ENCODE data around the gene RPL38.

Gene RPL38

GRCh38 chr17:74223901-74224300 lies 20.4 kb downstream of the RPL38 start:
- no peaks in the 10 kb centered on the region for H3K9me2 ChIP-seq (replicated peaks; ENCODE audit: insufficient read depth, low read length)
- no peaks in the 10 kb centered on the region for H4K20me1 ChIP-seq (ENCODE audit: low read depth, low read length)
- no peaks in the 10 kb centered on the region for H3K9me3 ChIP-seq (ENCODE audit: insufficient read depth, low read length)
- H2AFZ ChIP-seq (ENCODE audit: low read depth, low read length, severe bottlenecking), result no peak overlapping the region
- TF ChIP-seq, protein P1, sequence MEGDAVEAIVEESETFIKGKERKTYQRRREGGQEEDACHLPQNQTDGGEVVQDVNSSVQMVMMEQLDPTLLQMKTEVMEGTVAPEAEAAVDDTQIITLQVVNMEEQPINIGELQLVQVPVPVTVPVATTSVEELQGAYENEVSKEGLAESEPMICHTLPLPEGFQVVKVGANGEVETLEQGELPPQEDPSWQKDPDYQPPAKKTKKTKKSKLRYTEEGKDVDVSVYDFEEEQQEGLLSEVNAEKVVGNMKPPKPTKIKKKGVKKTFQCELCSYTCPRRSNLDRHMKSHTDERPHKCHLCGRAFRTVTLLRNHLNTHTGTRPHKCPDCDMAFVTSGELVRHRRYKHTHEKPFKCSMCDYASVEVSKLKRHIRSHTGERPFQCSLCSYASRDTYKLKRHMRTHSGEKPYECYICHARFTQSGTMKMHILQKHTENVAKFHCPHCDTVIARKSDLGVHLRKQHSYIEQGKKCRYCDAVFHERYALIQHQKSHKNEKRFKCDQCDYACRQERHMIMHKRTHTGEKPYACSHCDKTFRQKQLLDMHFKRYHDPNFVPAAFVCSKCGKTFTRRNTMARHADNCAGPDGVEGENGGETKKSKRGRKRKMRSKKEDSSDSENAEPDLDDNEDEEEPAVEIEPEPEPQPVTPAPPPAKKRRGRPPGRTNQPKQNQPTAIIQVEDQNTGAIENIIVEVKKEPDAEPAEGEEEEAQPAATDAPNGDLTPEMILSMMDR (IDR thresholded peaks at IDR 0.05; ENCODE audit: insufficient read depth, low read length, poor library complexity, severe bottlenecking), result no peak
- no peak for TF ChIP-seq EZH2phosphoT487 (conservative IDR thresholded peaks at IDR 0.05; ENCODE audit: low read length)
- no peak overlapping the region for H3K4me3 ChIP-seq (ENCODE audit: insufficient read depth, low read length, poor library complexity, severe bottlenecking)
- H3F3A ChIP-seq (ENCODE audit: insufficient read depth), result no peaks in the 10 kb centered on the region
- H3K79me2 ChIP-seq (ENCODE audit: insufficient read depth, low read length), result no peaks in the 10 kb centered on the region
- H3K27me3 ChIP-seq (ENCODE audit: low read length), result no peaks in the 10 kb centered on the region
- H3K9ac ChIP-seq (ENCODE audit: low read length), result no peak overlapping the region
- H3K4me2 ChIP-seq (ENCODE audit: low read depth, low read length, poor library complexity, severe bottlenecking), result no peak overlapping the region
- no peaks in the 10 kb centered on the region for H3K36me3 ChIP-seq (ENCODE audit: low read length)
- H3K27ac ChIP-seq (ENCODE audit: low read depth, low read length), result no peak overlapping the region

DNA sequence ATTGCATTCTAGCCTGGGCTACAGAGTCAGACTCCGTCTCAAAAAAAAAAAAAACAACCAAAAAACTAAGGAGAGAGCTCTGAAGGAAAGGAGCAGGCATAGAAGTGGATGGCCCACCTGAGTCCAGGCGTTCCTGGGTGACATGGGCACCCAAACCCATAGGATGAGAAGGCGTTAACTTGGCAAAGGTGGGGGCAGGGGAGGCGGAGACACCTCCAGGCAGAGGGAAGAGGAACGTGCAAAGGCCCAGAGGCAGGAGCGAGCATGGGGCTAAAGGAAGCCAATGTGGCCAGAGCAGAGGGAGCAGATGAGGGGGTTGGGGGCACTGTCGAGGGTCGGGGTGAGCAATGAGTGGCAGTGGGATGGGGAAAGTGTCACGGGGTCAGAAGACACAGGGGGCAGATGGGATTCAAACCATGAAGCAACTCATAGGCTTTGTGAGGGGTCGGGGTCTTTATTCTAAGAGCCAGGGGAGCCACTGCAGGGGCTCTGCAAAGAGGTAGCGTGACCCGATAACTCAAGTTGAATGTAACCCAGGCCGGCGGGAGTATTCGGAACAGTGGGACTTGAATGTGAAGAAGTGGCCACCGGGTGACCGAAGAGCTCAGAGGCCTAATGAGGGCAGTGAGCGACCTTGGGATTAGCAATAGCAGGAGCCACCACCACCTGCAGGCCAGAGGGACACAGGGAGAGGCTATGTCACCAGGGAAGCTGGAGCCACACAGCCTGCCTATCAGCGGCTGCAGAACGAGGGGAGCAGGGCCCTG lies 21.7 kb downstream of the RPL38 start:
- no peak overlapping the region for H3K9ac ChIP-seq (ENCODE audit: low read length)
- no peak overlapping the region for H3K4me3 ChIP-seq (ENCODE audit: insufficient read depth, low read length, poor library complexity, severe bottlenecking)
- H4K20me1 ChIP-seq (ENCODE audit: low read depth, low read length), result no peaks in the 10 kb centered on the region
- H3F3A ChIP-seq (ENCODE audit: insufficient read depth), result no peaks in the 10 kb centered on the region
- H3K36me3 ChIP-seq (ENCODE audit: low read length), result no peaks in the 10 kb centered on the region
- no peak overlapping the region for H3K4me2 ChIP-seq (ENCODE audit: low read depth, low read length, poor library complexity, severe bottlenecking)
- H3K9me3 ChIP-seq (ENCODE audit: insufficient read depth, low read length), result no peaks in the 10 kb centered on the region
- no peak for TF ChIP-seq EZH2phosphoT487 (conservative IDR thresholded peaks at IDR 0.05; ENCODE audit: low read length)
- TF ChIP-seq, protein P1 (IDR thresholded peaks at IDR 0.05; ENCODE audit: insufficient read depth, low read length, poor library complexity, severe bottlenecking), result no peak
- H3K79me2 ChIP-seq (ENCODE audit: insufficient read depth, low read length), result no peaks in the 10 kb centered on the region
- H2AFZ ChIP-seq (ENCODE audit: low read depth, low read length, severe bottlenecking), result no peak overlapping the region
- H3K27me3 ChIP-seq (ENCODE audit: low read length), result no peaks in the 10 kb centered on the region
- H3K9me2 ChIP-seq (replicated peaks; ENCODE audit: insufficient read depth, low read length), result no peaks in the 10 kb centered on the region
- no peak overlapping the region for H3K27ac ChIP-seq (ENCODE audit: low read depth, low read length)

GRCh38 chr17:74226252-74226651 lies 22.8 kb downstream of the RPL38 start:
- Histone ChIP-seq H2AFZ (ENCODE audit: low read depth, low read length, severe bottlenecking) (no peak overlapping the region), H4K20me1 (ENCODE audit: low read depth, low read length) (no peaks in the 10 kb centered on the region), H3K9ac (ENCODE audit: low read length) (no peak overlapping the region), H3K4me3 (ENCODE audit: insufficient read depth, low read length, poor library complexity, severe bottlenecking) (no peak overlapping the region), H3F3A (ENCODE audit: insufficient read depth) (no peaks in the 10 kb centered on the region), H3K27me3 (ENCODE audit: low read length) (no peaks in the 10 kb centered on the region), H3K27ac (ENCODE audit: low read depth, low read length) (no peak overlapping the region), H3K36me3 (ENCODE audit: low read length) (no peaks in the 10 kb centered on the region), H3K9me3 (ENCODE audit: insufficient read depth, low read length) (no peaks in the 10 kb centered on the region), H3K4me2 (ENCODE audit: low read depth, low read length, poor library complexity, severe bottlenecking) (no peak overlapping the region), H3K9me2 (replicated peaks; ENCODE audit: insufficient read depth, low read length) (no peaks in the 10 kb centered on the region), H3K79me2 (ENCODE audit: insufficient read depth, low read length) (no peaks in the 10 kb centered on the region)
- no peak for TF ChIP-seq EZH2phosphoT487 (conservative IDR thresholded peaks at IDR 0.05; ENCODE audit: low read length)
- TF ChIP-seq, protein P1 (IDR thresholded peaks at IDR 0.05; ENCODE audit: insufficient read depth, low read length, poor library complexity, severe bottlenecking), result no peak

All from SU-DHL-6 (cell line).